Fibroblast of villous mesenchyme (primary cell): ENCODE results near the gene SMPX. TPM values are rescaled to one million over a fixed set of nuclear protein-coding genes. Genes with fewer than 3 reads are reported as not detected.

Experiments used
- DNase-seq: peaks from one replicate; pipeline ENCODE4 v3.0.0-alpha.2; 2010; ENCODE audit warnings: low read depth
- H3K4me3 ChIP-seq: 2 replicates; pipeline ENCODE4 v1.5.1; 2011; ENCODE audit warnings: low read depth, mild to moderate bottlenecking, low read length
- CTCF ChIP-seq: IDR thresholded peaks from 2 replicates; pipeline ENCODE4 v1.5.1; 2012; ENCODE audit warnings: low read depth, mild to moderate bottlenecking, low read length; ENCODE audit not compliant: insufficient read depth
- total RNA-seq: library from RNA; depleted of rRNA; stranded (reverse); fragments of >200 nt; gene quantifications from 2 replicates; pipeline ENCODE4 v1.2.3, GENCODE V29; 2012

Gene SMPX
- total RNA-seq, 1 donor: not detected

GRCh38 chrX:21718575-21718974 is 39.3 kb downstream of the SMPX start:
- TF ChIP-seq CTCF: no peak
- DNase-seq: no peak
- H3K4me3 ChIP-seq: no peak overlapping the region

- TF ChIP-seq CTCF: no peak
- H3K4me3 ChIP-seq: no peak overlapping the region
These were observed 40.1 kb downstream of the SMPX start for GRCh38 chrX:21717802-21718201.

GRCh38 chrX:21715825-21716224 is 42.1 kb downstream of the SMPX start:
- no peak for TF ChIP-seq CTCF
- DNase-seq: no peak
- H3K4me3 ChIP-seq: no peak overlapping the region

More at GRCh38 chrX:21717802-21718201, 40.1 kb downstream of the SMPX start:
- no peak for DNase-seq

GRCh38 chrX:21715337-21715736 is 42.6 kb downstream of the SMPX start:
- TF ChIP-seq CTCF: no peak
- H3K4me3 ChIP-seq: no peak overlapping the region
- DNase-seq: no peak

- no peak for TF ChIP-seq CTCF
- DNase-seq: no peak
- no peak overlapping the region for H3K4me3 ChIP-seq
These were observed 46.1 kb downstream of the SMPX start for GRCh38 chrX:21711848-21712197.

- TF ChIP-seq CTCF: no peak
- DNase-seq: no peak
- H3K4me3 ChIP-seq: no peak overlapping the region
These were observed 46.6 kb downstream of the SMPX start for GRCh38 chrX:21711129-21711847.

GRCh38 chrX:21708116-21708515 is 49.8 kb downstream of the SMPX start:
- H3K4me3 ChIP-seq: no peak overlapping the region
- peak; percentile 32 for TF ChIP-seq CTCF
- DNase-seq: no peak
